Right ventricle myocardium superior (tissue), 1 donor: ENCODE measurements around the gene HAND1. TPM values are rescaled to one million over a fixed set of nuclear protein-coding genes. Genes with fewer than 3 reads are reported as not detected.
"Not testable (repeated sequence)": the region's sequence is repeated elsewhere in the genome, so short reads cannot be mapped to it uniquely, and the experiment has no call there.

Source experiments
- ATAC-seq: fragments of 200-7000 bp; cut with Tn5 transposase; one replicate; pipeline ENCODE4 v1.9.1; 2020; ENCODE audit warnings: mild to moderate bottlenecking; ENCODE audit not compliant: poor library complexity
- DNase-seq: peaks from one replicate; pipeline ENCODE4 v3.0.0-alpha.2; 2020
- intact Hi-C: fragments of 100-400 bp; cut with DNase I; formaldehyde crosslinking; loops from one replicate; pipeline ENCODE4 v1.11.2; 2022
- long read RNA-seq: library from polyadenylated mRNA; unstranded; transcript quantifications from one replicate; pipeline ENCODE4 v2.0.0, GENCODE V29; 2021
- total RNA-seq: library from RNA; stranded (reverse); fragmentation: NEBNext Ultra II Directional; extraction: Animal tissue kit (Norgen Biotek cat#: 25700); gene quantifications from one replicate; pipeline ENCODE4 v1.2.1, GENCODE V29; 2021
- donor health status: DM: no; HTN: yes; CAD: no; lungs with severe emphysema.

Gene HAND1
- 23.4 TPM for total RNA-seq
- long read RNA-seq, transcript HAND1-201 (2 exons, 1,738 nt): major isoform, 72 of 88 reads
- long read RNA-seq, partial matches to known transcripts: 2 of 88 reads
- long read RNA-seq, other reads (novel, unspliced or antisense): 14 of 88 reads

DNA sequence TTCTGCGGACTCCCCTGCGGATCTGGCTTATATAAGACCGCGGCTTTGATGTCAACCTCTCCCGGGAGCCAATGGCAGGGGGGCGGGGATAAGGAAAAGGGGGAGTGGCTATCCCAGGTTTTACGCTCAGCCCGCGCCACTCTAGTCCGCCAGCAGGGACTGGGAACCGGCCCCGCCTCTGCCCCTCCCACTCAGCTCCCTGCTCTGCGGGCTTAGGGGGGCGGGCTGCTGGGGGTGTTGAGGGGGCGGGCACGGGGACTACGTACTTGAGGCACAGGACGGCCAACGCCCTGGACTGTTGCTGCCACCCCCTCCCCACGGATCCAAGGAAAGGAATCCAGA, at the start of gene HAND1:
TSS of gene HAND1 (minus strand) at position 4 of the 342 bp plus-strand sequence. CDS start 219 bp downstream, outside the sequence.
- DNase-seq (peak; percentile 83), ATAC-seq (peak; percentile 88)
- intact Hi-C loops: no loop called here

DNA sequence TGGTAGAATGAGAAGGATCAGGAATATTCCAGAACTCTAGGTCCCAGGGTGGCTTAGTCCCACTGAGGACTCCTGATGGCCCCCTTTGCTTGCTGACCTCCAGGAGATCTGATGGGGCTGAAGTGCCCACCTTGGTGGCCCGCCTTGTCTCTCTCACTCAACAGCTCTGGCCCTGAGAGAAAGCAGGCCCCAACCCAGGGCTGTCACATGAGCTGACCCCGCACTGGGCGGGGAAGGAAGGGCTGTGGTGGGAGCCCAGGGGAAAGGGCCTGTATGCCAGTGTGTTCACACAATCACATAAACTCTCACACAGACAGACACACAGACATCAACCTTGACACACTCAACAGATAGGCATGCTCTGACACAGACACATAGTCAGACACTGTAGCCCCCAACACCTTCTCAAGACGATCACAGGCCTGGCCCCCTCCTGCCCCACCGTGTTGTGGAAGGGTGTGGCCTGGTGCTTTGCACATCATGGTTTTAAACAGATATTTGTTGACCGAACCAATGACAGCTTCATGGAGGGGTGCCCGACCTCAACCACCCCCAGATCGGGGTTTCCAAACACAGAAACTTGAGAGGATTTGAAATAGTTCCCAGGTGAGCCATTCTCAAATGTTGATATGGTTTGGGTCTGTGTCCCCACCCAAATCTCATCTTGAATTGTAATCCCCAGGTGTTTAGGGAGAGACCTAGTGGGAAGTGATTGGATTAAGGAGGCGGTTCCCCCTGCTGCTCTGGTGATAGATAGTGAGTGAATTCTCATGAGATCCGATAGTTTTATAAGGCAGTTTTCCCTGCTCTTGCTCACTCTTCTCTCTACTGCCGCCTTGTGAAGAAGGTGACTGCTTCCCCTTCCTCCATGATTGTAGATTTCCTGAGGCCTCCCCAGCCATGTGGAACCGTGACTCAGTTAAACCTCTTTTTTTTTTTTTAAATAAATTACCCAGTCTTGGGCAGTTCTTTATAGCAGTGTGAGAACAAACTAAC, 48.5 kb upstream of the HAND1 start:
- DNase-seq: no peak
- ATAC-seq: no peak
- intact Hi-C loops: loop anchor here (10.0 kb wide), 1 partner anchor 78 kb away; no protein-coding TSS in a partner anchor

DNA sequence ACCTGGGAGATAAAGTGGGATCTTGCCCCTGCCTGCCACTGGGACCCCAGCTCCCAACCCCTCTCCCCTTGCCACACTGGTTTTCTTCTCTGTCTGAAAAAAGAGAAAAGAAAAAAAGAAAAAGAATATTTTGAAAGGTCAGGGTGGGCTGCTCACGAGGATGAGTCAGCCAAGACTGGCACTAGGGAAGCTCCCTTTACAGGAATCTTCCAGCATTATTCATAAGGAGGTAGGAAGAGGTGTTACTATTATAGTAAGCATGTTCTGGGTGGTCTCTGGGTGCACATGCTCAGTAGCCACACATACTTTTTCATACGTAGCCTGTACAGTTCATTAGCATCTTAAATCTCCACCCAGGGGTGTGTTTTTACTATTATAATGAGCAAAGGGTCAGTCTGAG, 46.8 kb upstream of the HAND1 start:
- intact Hi-C loops: loop anchor here (10.0 kb wide), 1 partner anchor 80 kb away; no protein-coding TSS in a partner anchor
- DNase-seq (no peak), ATAC-seq (no peak)

DNA sequence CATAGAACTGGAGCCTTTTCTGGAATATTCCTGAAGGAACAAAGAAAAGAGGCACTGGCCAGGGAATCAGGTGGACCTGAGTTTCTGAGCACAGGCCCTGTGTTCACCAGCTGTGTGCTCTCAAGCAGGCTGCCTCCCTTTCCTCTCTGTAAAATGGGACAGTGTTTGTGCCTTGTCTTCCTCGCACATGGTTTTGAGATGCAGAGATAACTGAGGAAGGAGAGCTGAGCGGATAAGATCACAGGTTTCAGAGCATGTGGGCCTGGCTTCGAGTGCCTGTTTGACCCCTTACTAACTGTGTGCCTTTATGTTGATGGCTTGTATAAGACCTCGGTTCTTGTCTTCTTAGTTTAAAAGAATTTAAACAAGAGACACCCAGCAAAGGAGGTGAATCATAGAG, 46.2 kb upstream of the HAND1 start:
- DNase-seq: no peak
- ATAC-seq: no peak
- intact Hi-C loops: loop anchor here (10.0 kb wide), 1 partner anchor 81 kb away; no protein-coding TSS in a partner anchor

DNA sequence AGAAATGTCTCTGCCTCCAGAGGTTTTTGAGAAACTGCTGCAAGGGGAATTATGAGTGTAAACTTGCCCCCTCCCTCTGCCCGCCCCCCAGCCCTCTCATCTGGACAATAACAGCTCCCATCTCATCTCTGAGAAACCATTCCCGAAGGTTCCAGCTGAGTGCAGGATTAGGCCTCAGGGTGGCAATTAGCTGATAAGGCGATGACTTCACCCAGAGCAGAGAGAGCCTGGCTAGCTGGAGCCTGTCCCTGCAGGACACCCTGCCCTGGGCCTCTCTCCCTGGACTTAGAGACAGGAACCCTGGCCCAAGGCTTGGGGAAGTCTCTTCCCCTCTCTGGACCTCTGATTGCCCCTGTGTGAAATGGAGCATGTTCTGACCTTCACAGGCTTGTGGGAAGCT, 45.7 kb upstream of the HAND1 start:
- intact Hi-C loops: loop anchor here (10.0 kb wide), 1 partner anchor 81 kb away; no protein-coding TSS in a partner anchor
- DNase-seq (no peak), ATAC-seq (peak; percentile 67)

DNA sequence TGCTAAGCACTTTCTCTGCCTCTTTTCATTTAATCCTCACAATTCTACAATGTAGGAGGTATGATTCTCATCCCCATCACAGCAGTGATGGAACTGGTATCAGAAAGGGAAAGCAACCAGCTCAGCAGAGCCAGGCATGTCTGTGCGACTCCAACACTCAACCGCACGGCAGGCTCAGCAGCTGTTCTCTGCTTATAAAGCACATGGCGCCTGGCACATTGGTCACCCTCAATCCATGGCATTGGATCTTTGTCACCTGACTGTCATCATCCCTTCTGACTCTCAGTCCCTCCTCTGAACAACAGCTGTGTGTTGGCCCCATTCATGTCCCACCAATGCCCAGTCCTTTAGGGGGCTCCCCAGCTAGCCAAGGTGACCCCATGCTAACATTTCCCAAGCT, 45.1 kb upstream of the HAND1 start:
- DNase-seq (no peak), ATAC-seq (no peak)
- intact Hi-C loops: loop anchor here (10.0 kb wide), 1 partner anchor 82 kb away; no protein-coding TSS in a partner anchor

DNA sequence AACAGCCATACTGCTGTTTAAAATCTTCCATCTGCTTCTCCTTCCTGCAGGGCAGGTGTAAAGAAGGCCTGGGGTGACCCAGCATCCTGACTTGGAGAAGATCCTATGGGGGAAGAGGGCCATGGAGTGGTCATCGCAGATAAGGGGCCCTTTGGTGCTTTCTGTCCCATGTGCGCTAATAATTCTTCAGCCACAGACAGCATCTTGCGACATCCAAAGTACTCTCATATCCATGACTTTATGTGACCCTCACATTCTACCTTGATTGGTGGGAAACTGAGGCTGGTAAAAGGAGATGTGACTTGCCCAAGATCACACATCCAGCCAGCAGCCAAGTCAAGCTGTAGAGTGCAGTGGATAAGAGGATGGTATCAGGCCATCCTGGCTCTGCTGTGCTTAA, 44.3 kb upstream of the HAND1 start:
- no peak for DNase-seq
- ATAC-seq: no peak
- intact Hi-C loops: loop anchor here (10.0 kb wide), 1 partner anchor 83 kb away; no protein-coding TSS in a partner anchor

DNA sequence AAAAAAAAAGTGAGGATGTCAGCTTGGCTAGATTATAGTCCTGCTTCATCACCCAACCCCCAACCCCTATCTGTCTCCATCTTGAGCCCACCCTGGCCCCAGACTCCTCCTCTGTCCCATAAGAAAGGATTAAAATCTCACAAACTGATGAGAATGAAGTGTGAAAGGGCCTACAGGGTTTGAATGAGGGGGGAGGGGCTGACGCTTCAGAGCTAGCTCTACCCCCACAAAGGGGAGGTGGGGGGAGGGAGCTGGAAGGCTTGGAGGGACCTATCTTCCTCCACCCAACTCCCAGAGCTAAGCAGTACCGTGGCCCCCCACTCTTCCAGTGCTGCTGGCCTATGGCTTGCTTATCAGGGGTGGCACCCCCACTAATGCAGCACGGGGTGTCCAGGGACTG, 43.7 kb upstream of the HAND1 start:
- intact Hi-C loops: loop anchor here (10.0 kb wide), 1 partner anchor 83 kb away; no protein-coding TSS in a partner anchor
- DNase-seq (no peak), ATAC-seq (no peak)

DNA sequence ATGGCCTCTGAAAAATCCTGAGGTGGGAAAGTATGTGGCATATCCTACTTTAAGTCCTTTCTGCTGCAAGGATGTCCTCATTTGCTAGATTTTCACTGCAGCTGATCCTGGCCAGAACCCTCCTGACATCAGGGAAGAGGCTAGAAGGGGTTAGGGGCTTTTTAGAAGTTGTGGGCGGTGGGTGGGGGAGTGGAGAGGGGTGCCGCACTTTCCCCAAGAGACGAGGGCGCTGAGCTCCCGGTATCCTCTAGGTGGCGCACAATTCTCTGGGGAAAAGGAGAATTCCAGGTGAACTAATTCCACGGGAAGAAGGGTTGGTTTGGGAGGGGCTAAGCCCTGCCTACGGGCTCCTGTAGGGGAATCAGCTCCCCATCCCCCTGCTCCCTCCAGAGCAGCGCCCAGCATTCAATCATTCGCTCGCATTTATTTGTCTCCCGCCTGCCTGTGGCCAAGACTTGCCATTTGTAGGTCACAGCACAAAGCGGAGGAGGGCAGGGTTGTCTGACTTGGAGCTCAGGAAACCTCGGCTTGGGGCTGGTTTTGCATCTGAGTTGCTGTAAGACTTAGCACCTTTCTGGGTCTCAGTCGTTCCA, 42.9 kb upstream of the HAND1 start:
- DNase-seq (no peak), ATAC-seq (peak; percentile 29)
- intact Hi-C loops: loop anchor here (10.0 kb wide), 1 partner anchor 84 kb away; no protein-coding TSS in a partner anchor

DNA sequence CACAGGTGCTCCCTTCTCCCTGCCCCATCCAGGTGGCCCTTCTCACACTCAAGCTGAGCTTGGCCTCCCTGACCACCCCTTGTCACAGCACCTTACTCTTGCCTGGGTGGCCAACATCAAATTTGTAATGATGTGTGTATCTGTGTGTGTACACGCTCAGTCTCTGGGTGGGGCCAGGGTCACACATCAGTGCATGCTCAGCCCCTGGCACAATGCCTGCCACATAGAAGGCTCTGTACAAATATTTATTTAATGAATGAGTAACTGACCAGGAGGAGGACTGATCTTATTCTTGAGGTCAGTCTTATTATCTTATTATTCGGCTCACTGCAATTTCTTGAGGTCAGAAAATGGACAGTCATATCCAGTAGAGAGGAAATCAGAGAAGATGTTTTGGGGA, 41.3 kb upstream of the HAND1 start:
- ATAC-seq: no peak
- intact Hi-C loops: no loop called here
- DNase-seq: no peak

DNA sequence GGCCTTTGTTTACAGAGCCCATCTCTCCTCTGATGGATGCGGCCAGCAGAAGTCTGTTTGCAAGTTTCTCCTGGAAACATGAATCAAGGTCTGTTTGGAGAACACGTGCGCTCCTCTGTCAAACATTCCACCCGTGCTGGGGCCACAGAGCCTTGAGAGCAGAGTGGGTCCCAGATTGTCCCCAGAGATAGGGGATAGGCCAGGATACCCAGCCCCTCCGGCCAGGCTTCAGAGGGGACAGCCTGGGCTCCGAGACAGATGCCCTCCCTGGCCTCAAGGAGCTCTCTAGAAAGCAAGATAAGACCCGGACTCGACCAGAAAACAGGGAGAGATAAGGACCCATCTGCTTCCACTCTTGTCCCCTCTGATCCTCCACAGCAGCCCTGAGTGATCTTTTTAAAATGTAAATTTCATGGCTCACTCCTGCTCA, 40.4 kb upstream of the HAND1 start:
- DNase-seq: no peak
- intact Hi-C loops: no loop called here
- ATAC-seq: no peak

DNA sequence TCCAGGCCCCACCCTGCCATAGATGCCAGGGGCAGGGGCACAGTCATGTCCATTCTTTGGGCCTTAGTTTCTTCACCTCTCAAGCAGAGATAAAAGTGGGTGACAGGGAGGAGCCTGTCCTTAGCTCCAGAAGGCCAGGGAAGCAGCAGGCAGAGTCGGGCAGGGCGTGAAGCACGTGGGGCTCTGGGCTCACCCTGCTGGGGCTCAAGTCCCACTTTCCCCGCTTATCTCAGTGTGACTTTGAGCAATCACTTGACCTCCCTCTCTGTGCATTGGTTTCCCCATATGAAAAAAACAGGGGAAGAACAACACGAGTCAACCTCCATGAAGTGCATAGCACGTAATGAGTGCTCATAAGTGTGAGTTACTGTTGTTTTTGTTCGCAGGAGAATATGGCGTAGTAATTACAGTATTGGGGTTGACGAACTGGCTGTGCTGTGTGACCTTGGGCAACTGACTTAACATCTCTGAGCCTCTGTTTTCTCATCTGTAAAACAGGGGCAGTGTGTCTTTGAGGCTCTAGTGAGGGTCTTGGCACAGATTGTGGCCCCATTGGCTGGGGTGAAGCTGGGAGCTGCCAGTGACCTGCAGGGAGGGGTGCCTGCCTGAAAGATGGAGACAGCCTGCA, 39.9 kb upstream of the HAND1 start:
- no peak for DNase-seq
- no peak for ATAC-seq
- intact Hi-C loops: no loop called here

DNA sequence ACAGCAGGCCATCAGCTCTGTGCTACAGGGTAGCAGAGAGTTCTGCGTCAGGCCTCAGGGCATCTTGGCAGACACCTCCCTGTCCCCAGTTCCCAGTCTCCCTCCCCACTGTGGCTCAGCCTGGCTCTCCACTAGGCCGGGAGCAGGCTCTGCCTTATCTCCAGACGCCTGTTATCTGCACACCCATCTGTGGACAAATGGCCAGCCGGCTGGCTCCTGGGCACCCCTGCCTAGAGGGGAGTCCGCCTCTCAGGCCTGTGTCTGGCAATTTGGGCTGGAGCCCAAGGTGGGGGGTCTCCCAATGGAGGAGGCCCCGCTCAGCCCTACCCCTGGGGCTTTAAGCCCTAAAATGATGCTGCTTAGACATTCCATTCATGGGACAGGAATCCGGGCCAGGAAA, 39.2 kb upstream of the HAND1 start:
- intact Hi-C loops: no loop called here

DNA sequence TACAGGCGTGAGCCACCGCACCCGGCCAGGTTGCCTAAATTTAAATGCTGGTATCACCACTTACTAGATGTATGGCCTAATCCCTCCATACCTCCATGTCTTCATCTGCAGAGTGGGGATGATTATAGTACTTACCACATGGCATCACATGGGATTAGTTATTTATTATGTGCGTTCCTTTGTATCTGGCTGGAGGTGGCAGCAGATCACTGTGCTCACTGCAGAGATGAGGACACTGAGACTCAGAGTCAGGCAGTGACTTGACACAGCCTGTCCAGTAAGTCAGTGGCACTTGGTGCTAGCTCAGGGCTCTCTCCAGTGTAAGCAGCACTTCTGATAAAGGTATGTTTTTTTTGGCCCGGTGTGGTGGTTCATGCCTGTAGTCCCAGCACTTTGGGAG, 38.4 kb upstream of the HAND1 start:
- no peak for DNase-seq
- intact Hi-C loops: no loop called here

More for the DNA sequence above, 39.2 kb upstream of the HAND1 start:
- ATAC-seq (no peak), DNase-seq (no peak)

DNA sequence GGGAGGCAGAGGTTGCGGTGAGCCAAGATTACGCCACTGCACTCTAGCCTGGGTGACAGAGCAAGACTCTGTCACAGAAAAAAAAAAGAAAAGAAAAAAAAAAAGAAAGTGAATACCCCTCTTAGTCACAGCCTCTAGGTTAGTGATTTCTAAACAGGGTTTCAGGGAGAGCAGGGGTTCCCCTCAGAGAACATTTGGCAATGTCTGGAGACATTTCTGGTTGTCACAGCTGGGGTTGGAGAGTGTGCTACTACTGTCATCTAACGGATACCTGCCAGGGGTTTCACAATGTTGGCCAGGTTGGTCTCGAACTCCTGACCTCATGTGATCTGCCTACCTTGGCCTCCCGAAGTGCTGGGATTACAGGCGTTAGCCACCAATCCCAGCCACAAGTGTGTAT, 37.5 kb upstream of the HAND1 start:
- ATAC-seq, DNase-seq, intact Hi-C loops: not testable (repeated sequence)

More for the DNA sequence above, 38.4 kb upstream of the HAND1 start:
- no peak for ATAC-seq

DNA sequence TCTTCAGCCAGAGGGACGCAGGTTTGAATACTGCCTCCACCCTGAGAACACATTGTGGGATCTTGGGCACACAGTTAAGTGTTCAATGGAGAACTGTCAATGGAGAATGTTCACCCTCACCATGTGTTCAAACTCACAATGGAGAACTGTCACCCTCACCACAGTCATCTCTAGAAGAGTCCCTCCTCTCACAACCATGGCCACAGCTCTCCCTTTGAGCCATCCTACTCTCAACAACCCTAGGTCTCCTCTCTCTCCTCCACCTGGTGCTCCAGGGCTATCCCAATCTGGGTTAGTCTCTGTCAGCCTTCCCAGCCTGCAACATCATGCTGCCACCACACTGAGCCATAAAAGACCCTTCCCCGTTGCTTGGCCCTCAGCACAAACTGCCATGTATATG, 36.3 kb upstream of the HAND1 start:
- DNase-seq: no peak
- intact Hi-C loops: no loop called here
- no peak for ATAC-seq

DNA sequence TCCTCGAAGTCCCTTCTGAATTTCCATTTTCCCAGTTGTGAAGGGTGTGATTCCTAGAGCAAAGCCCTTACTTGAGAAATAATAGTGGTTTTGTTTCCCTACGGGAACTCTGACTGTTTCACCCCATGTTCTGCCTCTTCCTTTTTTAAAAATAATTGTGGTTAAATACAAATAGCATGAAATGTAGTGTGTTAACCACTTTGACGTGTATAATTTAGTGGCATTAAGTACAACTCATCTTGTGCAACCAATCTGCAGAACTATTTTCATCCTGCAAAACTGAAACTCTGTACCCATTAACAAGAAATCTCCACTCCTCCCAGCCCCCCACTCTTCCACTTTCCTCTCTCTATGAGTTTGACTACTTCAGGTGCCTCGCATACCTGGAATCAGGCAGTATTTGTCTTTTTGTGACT, 35.6 kb upstream of the HAND1 start:
- no peak for DNase-seq
- intact Hi-C loops: no loop called here

DNA sequence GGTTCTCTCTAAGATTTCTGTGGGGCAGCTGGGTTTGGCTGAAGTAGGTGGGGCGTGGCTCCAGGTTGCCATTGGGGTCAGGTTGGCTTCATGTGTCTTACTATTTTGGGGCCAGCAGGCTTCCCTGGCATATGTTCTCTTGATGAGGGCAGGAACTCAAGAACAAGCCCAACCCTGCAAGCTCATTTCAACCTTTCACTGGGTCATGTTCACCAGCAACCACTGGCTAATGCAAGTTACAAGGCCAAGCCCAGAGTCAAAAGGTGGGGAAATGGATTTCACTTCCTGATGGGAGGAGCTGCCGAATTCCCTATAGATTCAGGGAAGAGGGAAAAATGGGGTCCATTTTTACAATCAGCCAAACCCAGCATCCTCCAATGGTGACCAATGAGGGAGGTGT, 34.0 kb upstream of the HAND1 start:
- ATAC-seq: no peak
- intact Hi-C loops: no loop called here
- no peak for DNase-seq

More for the DNA sequence above, 35.6 kb upstream of the HAND1 start:
- no peak for ATAC-seq
